Fibroblast of lung (primary cell): ENCODE results near the gene TMEM38B. TPM values are rescaled to one million over a fixed set of nuclear protein-coding genes. Genes with fewer than 3 reads are reported as not detected.
"Not testable (repeated sequence)": the region's sequence is repeated elsewhere in the genome, so short reads cannot be mapped to it uniquely, and the experiment has no call there.

Experiments used
- DNase-seq, 2 donors: peaks; one replicate each; pipeline versions ENCODE4 v3.0.0 to v3.0.0-alpha.2; 2010; ENCODE audit warnings: low read depth in 2 of 2
- H2AFZ ChIP-seq: 2 replicates; pipeline ENCODE4 v1.5.1; 2012; ENCODE audit warnings: low read length, control low read depth, inconsistent platforms
- H3K27ac ChIP-seq: 2 replicates; pipeline ENCODE4 v1.5.1; 2011; ENCODE audit warnings: low read length, control low read depth; ENCODE audit not compliant: insufficient read depth
- H3K27me3 ChIP-seq: 2 replicates; pipeline ENCODE4 v1.5.1; 2011; ENCODE audit warnings: mild to moderate bottlenecking, low read length; ENCODE audit not compliant: control insufficient read depth, insufficient read depth
- H3K36me3 ChIP-seq: 2 replicates; pipeline ENCODE4 v1.5.1; 2011; ENCODE audit warnings: low read length; ENCODE audit not compliant: control insufficient read depth, insufficient read depth
- H3K4me1 ChIP-seq: 2 replicates; pipeline ENCODE4 v1.5.1; 2011; ENCODE audit warnings: low read length; ENCODE audit not compliant: control insufficient read depth, insufficient read depth; ENCODE audit errors: extremely low read depth
- H3K4me2 ChIP-seq: 2 replicates; pipeline ENCODE4 v1.5.1; 2011; ENCODE audit warnings: low read length, control low read depth; ENCODE audit not compliant: insufficient read depth; ENCODE audit errors: extremely low read depth
- H3K4me3 ChIP-seq, 4 experiments: fragments of 200-600 bp in 1 of 4; sonication (generic) in 1 of 4; replicated peaks in 1 of 4; 2 replicates each; pipeline ENCODE4 v1.5.1; 2011 to 2016; ENCODE audit warnings: low read length in 4 of 4, low read depth in 3 of 4, mild to moderate bottlenecking in 3 of 4, control low read depth in 2 of 4, inconsistent platforms in 1 of 4, mixed read lengths in 1 of 4; ENCODE audit not compliant: insufficient read depth in 1 of 4; ENCODE audit errors: control extremely low read depth in 1 of 4
- H3K79me2 ChIP-seq: 2 replicates; pipeline ENCODE4 v1.5.1; 2012; ENCODE audit warnings: mild to moderate bottlenecking, low read length, inconsistent platforms; ENCODE audit not compliant: control insufficient read depth, insufficient read depth
- H3K9ac ChIP-seq: 2 replicates; pipeline ENCODE4 v1.5.1; 2011; ENCODE audit warnings: mild to moderate bottlenecking, low read length, control low read depth; ENCODE audit not compliant: insufficient read depth
- H3K9me3 ChIP-seq: 2 replicates; pipeline ENCODE4 v1.5.1; 2012; ENCODE audit warnings: low read depth, low read length; ENCODE audit not compliant: control insufficient read depth, insufficient read depth
- H4K20me1 ChIP-seq: 2 replicates; pipeline ENCODE4 v1.5.1; 2011; ENCODE audit warnings: low read length; ENCODE audit not compliant: control insufficient read depth, insufficient read depth; ENCODE audit errors: extremely low read depth
- CTCF ChIP-seq, 2 donors: IDR thresholded peaks in 1 of 2; conservative IDR thresholded peaks in 1 of 2; 1 replicate in 1 of 2; 2 replicates in 1 of 2; pipeline ENCODE4 v1.5.1; 2011 to 2012; ENCODE audit warnings: low read length in 2 of 2, control low read depth in 1 of 2, inconsistent platforms in 1 of 2, low read depth in 1 of 2, mild to moderate bottlenecking in 1 of 2
- EZH2 ChIP-seq: IDR thresholded peaks from 2 replicates; pipeline ENCODE4 v1.5.1; 2012; ENCODE audit warnings: low read length, control low read depth, mild to moderate bottlenecking; ENCODE audit errors: missing control alignments
- polyA plus RNA-seq, 2 donors: library from polyadenylated mRNA; depleted of rRNA in 1 of 2; stranded (reverse) in 1 of 2; unstranded in 1 of 2; fragments of >200 nt; gene quantifications; 2 replicates each; pipeline ENCODE4 v1.2.1, GENCODE V29; 2011 to 2012; ENCODE audit warnings: missing spikeins in 1 of 2
- total RNA-seq: library from RNA; depleted of rRNA; stranded (reverse); fragments of >200 nt; gene quantifications from 2 replicates; pipeline ENCODE4 v1.2.1, GENCODE V29; 2014

Gene TMEM38B
- total and polyA plus RNA-seq, 2 donors (not counting 1 experiment from before 2014, with no cell fraction given) = 6.9 to 21.3 TPM

GRCh38 chr9:105722099-105722498, 27.8 kb downstream of the TMEM38B start:
- no peaks in the 10 kb centered on the region for H3K27me3 ChIP-seq
- no peak for DNase-seq
- no peak overlapping the region for H3K4me3 ChIP-seq
- no peaks in the 10 kb centered on the region for H3K36me3 ChIP-seq
- no peaks in the 10 kb centered on the region for H3K4me1 ChIP-seq
- H3K9me3 ChIP-seq = no peaks in the 10 kb centered on the region
- no peaks in the 10 kb centered on the region for H3K79me2 ChIP-seq
- H3K27ac ChIP-seq = no peak overlapping the region
- no peak overlapping the region for H3K9ac ChIP-seq
- H3K4me2 ChIP-seq = no peak overlapping the region
- no peak overlapping the region for H2AFZ ChIP-seq
- TF ChIP-seq EZH2 (no peak), CTCF (conservative IDR thresholded peaks at IDR 0.05 in 1 of 2, IDR thresholded peaks at IDR 0.05 in 1 of 2; ENCODE audit: low read depth in 1 of 2, low read length in 2 of 2) (no peak)
- H4K20me1 ChIP-seq = no peaks in the 10 kb centered on the region

- no peak for TF ChIP-seq EZH2
- TF ChIP-seq CTCF (conservative IDR thresholded peaks at IDR 0.05 in 1 of 2, IDR thresholded peaks at IDR 0.05 in 1 of 2; ENCODE audit: low read depth in 1 of 2, low read length in 2 of 2) = no peak
- no peak for DNase-seq
- no peaks in the 10 kb centered on the region for H3K79me2 ChIP-seq
- no peak overlapping the region for H3K27ac ChIP-seq
- no peak overlapping the region for H2AFZ ChIP-seq
- H3K4me3 ChIP-seq = no peak overlapping the region
- no peaks in the 10 kb centered on the region for H3K36me3 ChIP-seq
- H3K4me1 ChIP-seq = no peaks in the 10 kb centered on the region
- H4K20me1 ChIP-seq = no peaks in the 10 kb centered on the region
- no peaks in the 10 kb centered on the region for H3K9me3 ChIP-seq
- no peaks in the 10 kb centered on the region for H3K27me3 ChIP-seq
- no peak overlapping the region for H3K4me2 ChIP-seq
- H3K9ac ChIP-seq = no peak overlapping the region
Measured at GRCh38 chr9:105725370-105725769, 31.0 kb downstream of the TMEM38B start.

GRCh38 chr9:105728230-105728629, 33.9 kb downstream of the TMEM38B start:
- DNase-seq, H3K9ac ChIP-seq, H3K79me2 ChIP-seq, H3K27ac ChIP-seq, H3K4me2 ChIP-seq, H3K4me1 ChIP-seq, H4K20me1 ChIP-seq, H3K36me3 ChIP-seq, H3K4me3 ChIP-seq, H3K27me3 ChIP-seq, H2AFZ ChIP-seq, H3K9me3 ChIP-seq: not testable (repeated sequence)

GRCh38 chr9:105731420-105731819, 37.1 kb downstream of the TMEM38B start:
- not testable (repeated sequence) for DNase-seq, H3K9me3 ChIP-seq, H3K9ac ChIP-seq, H3K36me3 ChIP-seq, H4K20me1 ChIP-seq, H3K4me1 ChIP-seq, H3K27me3 ChIP-seq, H3K27ac ChIP-seq, H2AFZ ChIP-seq, H3K4me3 ChIP-seq, H3K79me2 ChIP-seq, H3K4me2 ChIP-seq
